Kidney epithelial cell (primary cell): ENCODE measurements around the gene ADGRD2. TPM values are rescaled to one million over a fixed set of nuclear protein-coding genes. Genes with fewer than 3 reads are reported as not detected.

Source experiments
- DNase-seq: peaks from one replicate; pipeline ENCODE4 v3.0.0-alpha.2; 2010; ENCODE audit warnings: low read depth
- H3K27me3 ChIP-seq: 2 replicates; pipeline ENCODE4 v1.6.0; 2011; ENCODE audit warnings: low read length; ENCODE audit not compliant: control insufficient read depth, insufficient read depth
- H3K36me3 ChIP-seq: 2 replicates; pipeline ENCODE4 v1.5.1; 2011; ENCODE audit warnings: low read length; ENCODE audit not compliant: control insufficient read depth, insufficient read depth
- H3K4me3 ChIP-seq: 2 replicates; pipeline ENCODE4 v1.5.1; 2011; ENCODE audit warnings: low read depth, mild to moderate bottlenecking, control low read depth, low read length
- CTCF ChIP-seq: IDR thresholded peaks from 2 replicates; pipeline ENCODE4 v1.5.1; 2011; ENCODE audit warnings: mild to moderate bottlenecking, moderate library complexity, low read length, control low read depth, inconsistent platforms; ENCODE audit not compliant: insufficient read depth, poor library complexity, severe bottlenecking
- total RNA-seq: library from RNA; depleted of rRNA; stranded (reverse); fragments of >200 nt; gene quantifications from 2 replicates; pipeline ENCODE4 v1.2.3, GENCODE V29; 2015

ADGRD2 gene
- total RNA-seq, 1 donor from 2014 or later: not detected

- peaks cover 59% of the 10 kb centered on the region for H3K27me3 ChIP-seq
- H3K36me3 ChIP-seq: no peaks in the 10 kb centered on the region
- H3K4me3 ChIP-seq: no peak overlapping the region
- no peak for DNase-seq
- no peak for TF ChIP-seq CTCF
Observed at GRCh38 chr9:124452326-124452725, 2.1 kb downstream of the ADGRD2 start.

- DNase-seq: no peak
- no peak for TF ChIP-seq CTCF
- H3K27me3 ChIP-seq: peaks cover 59% of the 10 kb centered on the region
- H3K36me3 ChIP-seq: no peaks in the 10 kb centered on the region
- H3K4me3 ChIP-seq: no peak overlapping the region
Observed at GRCh38 chr9:124452841-124453585, 2.8 kb downstream of the ADGRD2 start.

- H3K27me3 ChIP-seq: peaks cover 59% of the 10 kb centered on the region
- no peak for TF ChIP-seq CTCF
- no peaks in the 10 kb centered on the region for H3K36me3 ChIP-seq
- no peak for DNase-seq
- no peak overlapping the region for H3K4me3 ChIP-seq
Observed at GRCh38 chr9:124453586-124454191, 3.4 kb downstream of the ADGRD2 start.

GRCh38 chr9:124454296-124454695 is 4.0 kb downstream of the ADGRD2 start:
- Histone ChIP-seq H3K4me3 (no peak overlapping the region), H3K36me3 (no peaks in the 10 kb centered on the region), H3K27me3 (peaks cover 59% of the 10 kb centered on the region)
- no peak for DNase-seq
- no peak for TF ChIP-seq CTCF

DNA sequence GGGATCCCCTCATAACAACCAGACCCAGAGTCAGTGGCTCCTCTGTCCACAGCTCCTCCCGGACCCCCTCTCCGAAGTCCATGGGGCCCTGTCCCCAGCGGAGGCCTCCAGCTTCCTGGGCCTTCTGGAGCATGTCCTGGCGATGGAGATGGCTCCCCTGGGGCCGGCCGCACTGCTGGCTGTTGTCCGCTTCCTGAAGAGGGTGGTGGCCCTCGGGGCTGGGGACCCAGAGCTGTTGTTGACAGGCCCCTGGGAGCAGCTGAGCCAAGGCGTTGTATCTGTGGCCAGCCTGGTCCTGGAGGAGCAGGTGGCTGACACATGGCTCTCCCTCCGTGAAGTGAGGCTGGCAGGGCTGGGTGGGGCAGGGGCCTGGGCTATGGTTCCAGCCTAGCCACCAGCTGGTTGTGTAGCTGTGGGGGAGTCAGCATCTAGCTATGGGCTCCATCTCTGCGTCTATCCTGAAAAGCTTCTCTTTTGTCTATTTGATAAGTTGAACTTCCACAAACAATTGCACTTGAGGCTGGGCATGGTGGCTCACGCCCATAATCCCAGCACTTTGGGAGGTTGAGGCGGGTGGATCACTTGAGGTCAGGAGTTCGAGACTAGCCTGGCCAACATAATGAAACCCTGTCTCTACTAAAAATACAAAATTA is 4.7 kb downstream of the ADGRD2 start:
- DNase-seq: no peak
- H3K4me3 ChIP-seq: no peak overlapping the region
- no peak for TF ChIP-seq CTCF

More for the DNA sequence above, 4.7 kb downstream of the ADGRD2 start:
- Histone ChIP-seq H3K27me3 (peaks cover 54% of the 10 kb centered on the region), H3K36me3 (no peaks in the 10 kb centered on the region)
